CD4-positive, alpha-beta T cell treated with Interleukin-15 for 1 hour (primary cell): ENCODE data around the gene LRRC15.

Source experiments
- DNase-seq: peaks from one replicate; pipeline ENCODE4 v3.0.0-alpha.2; 2020

LRRC15 gene

GRCh38 chr3:194369522-194370279, at the start of gene LRRC15:
TSS of gene LRRC15 (minus strand) at chr3:194369743. CDS start at chr3:194361043, 8,700 bp downstream.
- DNase-seq = no peak

GRCh38 chr3:194418671-194419070, 49.1 kb upstream of the LRRC15 start:
- DNase-seq = no peak

GRCh38 chr3:194407423-194407822, 37.9 kb upstream of the LRRC15 start:
- no peak for DNase-seq

- DNase-seq = no peak
Measured at GRCh38 chr3:194405766-194406165, 36.2 kb upstream of the LRRC15 start.

GRCh38 chr3:194404365-194405140, 35.0 kb upstream of the LRRC15 start:
- DNase-seq = no peak

- no peak for DNase-seq
Measured at GRCh38 chr3:194401868-194402329, 32.4 kb upstream of the LRRC15 start.

GRCh38 chr3:194401346-194401745, 31.8 kb upstream of the LRRC15 start:
- no peak for DNase-seq

GRCh38 chr3:194399874-194400411, 30.4 kb upstream of the LRRC15 start:
- no peak for DNase-seq

- DNase-seq = no peak
Measured at GRCh38 chr3:194399166-194399565, 29.6 kb upstream of the LRRC15 start, which contains the start of gene GP5. TSS of gene GP5 (minus strand) at chr3:194399266. CDS start at chr3:194398282, 984 bp downstream.

- no peak for DNase-seq
Measured at GRCh38 chr3:194397757-194398312, 28.3 kb upstream of the LRRC15 start.

GRCh38 chr3:194396859-194397756, 27.6 kb upstream of the LRRC15 start:
- DNase-seq = peak; percentile 24

GRCh38 chr3:194396539-194396858, 27.0 kb upstream of the LRRC15 start:
- DNase-seq = no peak

GRCh38 chr3:194395778-194396538, 26.4 kb upstream of the LRRC15 start:
- DNase-seq = peak; percentile 69

- no peak for DNase-seq
Measured at GRCh38 chr3:194395212-194395611, 25.7 kb upstream of the LRRC15 start.

- DNase-seq = no peak
Measured at GRCh38 chr3:194392576-194392975, 23.0 kb upstream of the LRRC15 start.

- no peak for DNase-seq
Measured at GRCh38 chr3:194390835-194391234, 21.3 kb upstream of the LRRC15 start.

- DNase-seq = no peak
Measured at GRCh38 chr3:194389269-194389668, 19.7 kb upstream of the LRRC15 start.

- DNase-seq = no peak
Measured at GRCh38 chr3:194387926-194388418, 18.4 kb upstream of the LRRC15 start.

GRCh38 chr3:194387276-194387675, 17.7 kb upstream of the LRRC15 start:
- DNase-seq = no peak

- DNase-seq = no peak
Measured at GRCh38 chr3:194386648-194387047, 17.1 kb upstream of the LRRC15 start.

- DNase-seq = no peak
Measured at GRCh38 chr3:194386066-194386465, 16.5 kb upstream of the LRRC15 start.
